Measurements from ENCODE around the gene WEE1. TPM values are rescaled to one million over a fixed set of nuclear protein-coding genes. Genes with fewer than 3 reads are reported as not detected.

WEE1 gene
- total RNA-seq, 4 donors from 2014 or later, result 19.2 to 32.4 (median 22.2) TPM

- TF ChIP-seq POLR2A (IDR thresholded peaks at IDR 0.05) (no peak), EP300 (IDR thresholded peaks at IDR 0.05) (no peak), CTCF (IDR thresholded peaks at IDR 0.05) (no peak)
- 73 to 80% methylated on average over 2 of the region's 2 CpGs for WGBS, 2 donors
- Histone ChIP-seq H3K27ac (no peak overlapping the region), H3K4me1 (peaks cover 0 to 4% (median 0%) of the 10 kb centered on the region in 4 donors), H3K36me3 (no peaks in the 10 kb centered on the region), H3K9me3 (peaks cover 0 to 8% (median 0%) of the 10 kb centered on the region in 4 donors), H3K4me3 (no peak overlapping the region), H3K27me3 (no peaks in the 10 kb centered on the region)
- DNase-seq (ENCODE audit: low spot score in 2 of 2), result no peak
Measured at GRCh38 chr11:9633679-9634078, 60.2 kb downstream of the WEE1 start.

GRCh38 chr11:9636691-9637090 is 63.2 kb downstream of the WEE1 start:
- WGBS, 2 donors, result 82 to 94% methylated on average over 1 of the region's 1 CpG
- TF ChIP-seq POLR2A (IDR thresholded peaks at IDR 0.05) (no peak), CTCF (IDR thresholded peaks at IDR 0.05) (no peak), EP300 (IDR thresholded peaks at IDR 0.05) (no peak)

GRCh38 chr11:9639099-9639498 is 65.6 kb downstream of the WEE1 start:
- TF ChIP-seq EP300 (IDR thresholded peaks at IDR 0.05) (peak in 1 of 2 donors; percentile 80), CTCF (IDR thresholded peaks at IDR 0.05) (no peak)
- H3K27me3 ChIP-seq, result no peaks in the 10 kb centered on the region
- no peaks in the 10 kb centered on the region for H3K36me3 ChIP-seq
- H3K4me3 ChIP-seq, result no peak overlapping the region
- 52 to 54% methylated on average over 5 of the region's 5 CpGs for WGBS, 2 donors
- H3K4me1 ChIP-seq, result peaks cover 0 to 14% (median 0%) of the 10 kb centered on the region in 4 donors
- H3K27ac ChIP-seq, result peak overlapping the region in 3 of 4 donors; percentile 45 to 66 (median 52)
- peak; percentile 30 to 58 for DNase-seq (ENCODE audit: low spot score in 2 of 2)
- H3K9me3 ChIP-seq, result no peaks in the 10 kb centered on the region

More at GRCh38 chr11:9636691-9637090, 63.2 kb downstream of the WEE1 start:
- no peaks in the 10 kb centered on the region for H3K36me3 ChIP-seq
- peaks cover 0 to 14% (median 0%) of the 10 kb centered on the region in 4 donors for H3K4me1 ChIP-seq
- H3K27me3 ChIP-seq, result no peaks in the 10 kb centered on the region
- H3K27ac ChIP-seq, result no peak overlapping the region
- H3K9me3 ChIP-seq, result peaks cover 0 to 8% (median 0%) of the 10 kb centered on the region in 4 donors
- no peak for DNase-seq (ENCODE audit: low spot score in 2 of 2)
- H3K4me3 ChIP-seq, result no peak overlapping the region

Small RNAs within 50 kb of the gene (small RNA-seq; reads per million reads assigned to genes)
- gene RF01210, result not detected

Other genes starting within 250 kb of the WEE1 start
- 10 to 100 TPM; 57.7 to 92.9 (median 65.3) TPM for gene IPO7, start 189.0 kb upstream of the WEE1 start, total RNA-seq
- gene ZNF143, start 112.7 kb upstream of the WEE1 start, total RNA-seq, result 10 to 100 TPM; 14.0 to 40.9 (median 23.8) TPM
- gene SWAP70, start 90.4 kb downstream of the WEE1 start, total RNA-seq, result 10 to 100 TPM; 51.0 to 79.1 (median 66.9) TPM